Measurements from ENCODE around the gene JPH3.
A peak's percentile ranks its signal among the peaks of the same experiment; 100 is the strongest.

JPH3 gene

DNA sequence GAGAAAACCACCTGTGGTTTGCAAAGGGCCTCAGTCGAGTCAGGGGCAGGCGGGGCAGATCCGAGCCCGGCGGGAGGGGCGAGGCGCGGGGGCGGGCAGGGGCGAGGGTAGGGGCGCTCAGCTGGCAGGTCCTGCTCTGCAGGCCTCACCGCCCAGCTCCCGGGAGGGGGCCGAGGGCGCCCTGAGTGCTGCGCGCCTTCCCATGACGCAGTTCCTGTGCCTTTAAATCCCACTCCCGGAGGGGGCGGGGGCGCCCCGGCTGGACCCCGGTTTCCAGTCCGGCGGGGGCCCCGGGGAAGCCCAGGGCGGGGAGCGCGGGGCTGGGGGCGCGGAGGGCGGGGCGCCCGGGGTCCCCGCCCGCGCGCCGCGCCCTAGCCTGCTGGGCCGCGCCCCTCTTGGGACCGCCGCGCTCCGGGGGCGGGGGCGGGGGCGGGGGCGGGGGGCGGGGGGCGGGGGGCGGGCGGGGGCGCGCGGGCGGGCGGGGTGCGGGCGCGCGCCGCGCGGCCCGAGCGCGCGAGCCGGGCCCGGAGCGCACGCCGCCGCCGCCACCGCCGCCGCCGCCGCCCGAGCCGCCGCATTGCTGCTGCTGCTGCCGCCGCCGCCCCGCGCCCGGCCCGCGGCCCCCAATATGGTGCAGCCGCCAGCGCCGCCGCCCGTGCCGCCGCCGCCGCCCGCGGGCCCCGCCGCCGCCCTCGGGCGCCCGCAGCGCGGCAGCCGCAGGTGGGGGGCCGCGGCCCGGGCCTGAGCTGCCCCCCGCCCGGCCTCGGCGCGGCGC lies at the start of gene JPH3:
Gene JPH3 (plus strand): TSS at position 508 of the 775 bp plus-strand sequence. CDS start 639 bp downstream, outside the sequence.
- peak within 1 kb of the TSS; percentile 86 for H3K4me3 Mint-ChIP-seq
- H3K36me3 Mint-ChIP-seq (ENCODE audit: low read depth) = no peaks in the 10 kb centered on the region
- TF ChIP-seq, protein P1, sequence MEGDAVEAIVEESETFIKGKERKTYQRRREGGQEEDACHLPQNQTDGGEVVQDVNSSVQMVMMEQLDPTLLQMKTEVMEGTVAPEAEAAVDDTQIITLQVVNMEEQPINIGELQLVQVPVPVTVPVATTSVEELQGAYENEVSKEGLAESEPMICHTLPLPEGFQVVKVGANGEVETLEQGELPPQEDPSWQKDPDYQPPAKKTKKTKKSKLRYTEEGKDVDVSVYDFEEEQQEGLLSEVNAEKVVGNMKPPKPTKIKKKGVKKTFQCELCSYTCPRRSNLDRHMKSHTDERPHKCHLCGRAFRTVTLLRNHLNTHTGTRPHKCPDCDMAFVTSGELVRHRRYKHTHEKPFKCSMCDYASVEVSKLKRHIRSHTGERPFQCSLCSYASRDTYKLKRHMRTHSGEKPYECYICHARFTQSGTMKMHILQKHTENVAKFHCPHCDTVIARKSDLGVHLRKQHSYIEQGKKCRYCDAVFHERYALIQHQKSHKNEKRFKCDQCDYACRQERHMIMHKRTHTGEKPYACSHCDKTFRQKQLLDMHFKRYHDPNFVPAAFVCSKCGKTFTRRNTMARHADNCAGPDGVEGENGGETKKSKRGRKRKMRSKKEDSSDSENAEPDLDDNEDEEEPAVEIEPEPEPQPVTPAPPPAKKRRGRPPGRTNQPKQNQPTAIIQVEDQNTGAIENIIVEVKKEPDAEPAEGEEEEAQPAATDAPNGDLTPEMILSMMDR (IDR thresholded peaks at IDR 0.05) = no peak
- no peaks in the 10 kb centered on the region for H3K9me3 Mint-ChIP-seq
- H3K27me3 Mint-ChIP-seq (ENCODE audit: low read depth, poor library complexity) = peaks cover 42% of the 10 kb centered on the region
- peaks cover 14% of the 10 kb centered on the region for H3K4me1 Mint-ChIP-seq
- peak; percentile 58 for DNase-seq
- no peak within 1 kb of the TSS for H3K27ac Mint-ChIP-seq

DNA sequence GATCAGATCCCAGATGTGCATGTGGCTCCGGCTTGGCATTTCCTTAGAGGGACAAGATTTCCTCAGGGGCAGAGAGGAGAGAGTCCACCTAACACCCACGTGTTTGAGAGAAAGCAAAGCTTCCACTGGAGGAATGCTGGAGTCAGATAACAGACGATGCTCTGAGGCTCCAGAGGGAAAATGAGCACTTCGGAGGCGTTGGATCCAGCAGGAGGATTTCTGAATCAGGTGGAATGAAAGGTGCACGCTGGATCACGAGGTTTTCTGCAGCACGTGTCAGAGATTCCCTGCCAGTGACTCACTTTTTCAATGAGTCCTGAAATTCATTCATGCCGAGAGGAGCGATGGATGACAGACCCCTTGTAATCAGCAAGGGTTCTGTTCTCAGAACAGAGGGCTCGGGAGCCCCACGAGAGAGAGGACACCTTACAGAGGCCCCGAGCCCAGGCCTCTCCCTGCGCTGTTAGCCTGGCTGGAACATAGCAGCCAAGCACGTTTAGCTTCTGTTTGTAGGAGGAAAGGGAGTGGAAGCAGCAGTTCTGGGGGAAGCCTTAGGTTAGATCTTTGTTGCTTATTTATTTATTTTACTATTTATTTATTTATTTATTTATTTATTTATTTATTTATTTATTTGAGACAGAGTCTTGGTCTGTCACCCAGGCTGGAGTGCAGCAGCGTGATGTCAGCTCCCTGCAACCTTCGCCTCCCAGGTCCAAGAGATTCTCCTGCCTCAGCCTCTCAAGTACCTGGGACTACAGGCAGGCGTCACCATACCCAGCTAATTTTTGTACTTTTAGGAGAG lies 49.3 kb upstream of the JPH3 start:
- no peaks in the 10 kb centered on the region for H3K36me3 Mint-ChIP-seq (ENCODE audit: low read depth)
- peaks cover 43% of the 10 kb centered on the region for H3K4me1 Mint-ChIP-seq
- peaks cover 9% of the 10 kb centered on the region for H3K27me3 Mint-ChIP-seq (ENCODE audit: low read depth, poor library complexity)
- no peak overlapping the region for H3K4me3 Mint-ChIP-seq
- no peaks in the 10 kb centered on the region for H3K9me3 Mint-ChIP-seq
- DNase-seq = no peak
- peak overlapping the region; percentile 44 for H3K27ac Mint-ChIP-seq
- TF ChIP-seq, protein P1 (IDR thresholded peaks at IDR 0.05) = no peak

DNA sequence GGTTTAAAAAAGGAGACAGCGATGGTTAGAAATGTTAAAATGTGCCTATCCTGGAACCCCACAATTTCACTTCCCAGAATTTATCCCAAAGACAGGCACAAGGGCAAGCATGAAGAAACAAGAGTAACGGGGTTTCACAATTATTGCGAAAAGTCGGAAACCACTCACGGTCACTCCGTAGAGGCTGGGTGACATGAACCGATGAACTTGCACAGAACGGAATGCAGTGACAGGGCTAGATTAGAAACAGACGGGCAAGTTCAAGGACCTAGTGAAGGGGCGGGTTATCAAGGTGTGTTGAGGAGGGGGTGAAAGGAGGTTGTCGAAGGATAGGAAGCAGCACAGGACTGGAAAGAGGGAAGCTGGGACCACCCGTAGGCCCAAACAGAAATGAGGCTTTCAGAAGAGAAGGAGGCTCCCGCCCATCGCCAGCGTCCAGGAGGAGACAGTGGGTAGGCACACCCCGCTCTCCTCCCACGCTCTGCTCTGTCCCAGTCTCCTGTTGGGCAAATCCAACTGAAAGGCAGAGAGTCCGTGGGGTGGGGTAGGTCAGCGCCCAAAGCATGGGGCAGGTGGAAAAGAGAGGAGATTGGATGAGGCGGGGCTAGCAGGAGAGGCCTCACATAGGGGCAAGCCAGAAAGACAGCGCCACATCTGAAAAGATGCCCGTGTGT lies 47.4 kb upstream of the JPH3 start:
- TF ChIP-seq, protein P1 (IDR thresholded peaks at IDR 0.05) = no peak
- H3K4me1 Mint-ChIP-seq = peaks cover 44% of the 10 kb centered on the region
- no peak for DNase-seq
- peaks cover 11% of the 10 kb centered on the region for H3K27me3 Mint-ChIP-seq (ENCODE audit: low read depth, poor library complexity)
- no peaks in the 10 kb centered on the region for H3K9me3 Mint-ChIP-seq
- H3K4me3 Mint-ChIP-seq = no peak overlapping the region
- no peaks in the 10 kb centered on the region for H3K36me3 Mint-ChIP-seq (ENCODE audit: low read depth)
- H3K27ac Mint-ChIP-seq = no peak overlapping the region

DNA sequence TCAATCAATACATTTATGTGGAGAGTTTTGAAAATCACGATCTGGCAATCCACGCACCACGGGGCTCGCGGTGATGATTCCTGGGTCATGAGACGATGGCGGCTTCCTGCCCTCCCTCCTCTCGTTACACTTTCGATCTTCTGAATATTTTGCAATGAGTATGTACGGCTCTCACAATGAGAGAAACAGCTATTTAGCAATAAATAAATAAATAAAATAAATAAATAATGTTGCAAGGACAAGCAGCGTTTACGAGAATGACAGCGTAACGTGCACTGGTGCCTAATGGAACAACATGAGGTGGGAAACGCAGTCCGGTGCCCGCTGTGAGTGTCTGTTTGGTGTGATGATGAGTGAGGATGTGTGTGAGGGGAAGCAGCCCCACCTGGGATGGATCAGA lies 46.7 kb upstream of the JPH3 start:
- peaks cover 40% of the 10 kb centered on the region for H3K4me1 Mint-ChIP-seq
- TF ChIP-seq, protein P1 (IDR thresholded peaks at IDR 0.05) = no peak

DNA sequence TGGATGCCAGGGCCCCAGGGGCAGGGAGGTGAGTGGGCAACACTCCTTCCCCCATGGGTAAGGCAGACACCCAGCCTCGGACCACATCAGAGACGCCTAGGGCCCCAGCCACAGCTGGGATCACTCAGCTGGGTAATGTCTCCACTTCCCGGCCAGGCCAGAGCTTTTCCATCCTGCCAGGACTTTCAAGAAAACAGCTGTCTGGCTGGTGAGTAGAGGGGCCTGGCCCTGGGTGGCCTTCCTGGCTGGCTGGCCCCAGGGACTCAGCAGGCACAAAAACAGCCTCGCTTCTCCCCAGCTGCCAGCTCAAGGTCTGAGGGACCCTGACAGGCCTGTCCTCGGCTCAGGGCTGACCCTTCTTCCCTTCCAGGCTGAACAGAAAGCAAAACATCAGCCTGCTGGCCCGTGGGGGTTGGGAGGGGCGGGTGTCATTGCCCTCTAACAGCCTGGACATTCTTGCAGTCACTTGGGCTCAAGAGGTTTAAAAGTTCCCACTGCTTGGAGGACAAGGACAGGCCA lies 45.3 kb upstream of the JPH3 start:
- no peaks in the 10 kb centered on the region for H3K9me3 Mint-ChIP-seq
- no peaks in the 10 kb centered on the region for H3K36me3 Mint-ChIP-seq (ENCODE audit: low read depth)
- peak; percentile 38 for DNase-seq
- peaks cover 40% of the 10 kb centered on the region for H3K4me1 Mint-ChIP-seq
- H3K4me3 Mint-ChIP-seq = no peak overlapping the region
- H3K27me3 Mint-ChIP-seq (ENCODE audit: low read depth, poor library complexity) = peaks cover 14% of the 10 kb centered on the region
- TF ChIP-seq, protein P1 (IDR thresholded peaks at IDR 0.05) = no peak
- no peak overlapping the region for H3K27ac Mint-ChIP-seq

More for the DNA sequence above, 46.7 kb upstream of the JPH3 start:
- H3K9me3 Mint-ChIP-seq = no peaks in the 10 kb centered on the region
- H3K27ac Mint-ChIP-seq = no peak overlapping the region
- H3K27me3 Mint-ChIP-seq (ENCODE audit: low read depth, poor library complexity) = peaks cover 14% of the 10 kb centered on the region
- H3K36me3 Mint-ChIP-seq (ENCODE audit: low read depth) = no peaks in the 10 kb centered on the region
- no peak overlapping the region for H3K4me3 Mint-ChIP-seq
- DNase-seq = no peak
